GM21390 (cell line): ENCODE data around the gene PPIF.
A peak's percentile ranks its signal among the peaks of the same experiment; 100 is the strongest.

Experiments
- ATAC-seq: cut with Tn5 transposase; IDR thresholded peaks from one replicate; pipeline ENCODE4 v1.9.1; 2021; ENCODE audit not compliant: unreplicated experiment

PPIF gene

GRCh38 chr10:79399223-79399831 lies 52.1 kb downstream of the PPIF start:
- ATAC-seq, result no peak

- peak; percentile 73 for ATAC-seq
Observed at GRCh38 chr10:79400146-79401004, 53.1 kb downstream of the PPIF start.

- ATAC-seq, result no peak
Observed at GRCh38 chr10:79401015-79401921, 54.0 kb downstream of the PPIF start.

GRCh38 chr10:79402625-79402946 lies 55.3 kb downstream of the PPIF start:
- no peak for ATAC-seq

- no peak for ATAC-seq
Observed at GRCh38 chr10:79402951-79403350, 55.7 kb downstream of the PPIF start.

GRCh38 chr10:79403441-79404230 lies 56.4 kb downstream of the PPIF start:
- no peak for ATAC-seq

- no peak for ATAC-seq
Observed at GRCh38 chr10:79404231-79404609, 57.0 kb downstream of the PPIF start.

- no peak for ATAC-seq
Observed at GRCh38 chr10:79404690-79405131, 57.4 kb downstream of the PPIF start.
